ENCODE results near the gene CIRBP.

DNA sequence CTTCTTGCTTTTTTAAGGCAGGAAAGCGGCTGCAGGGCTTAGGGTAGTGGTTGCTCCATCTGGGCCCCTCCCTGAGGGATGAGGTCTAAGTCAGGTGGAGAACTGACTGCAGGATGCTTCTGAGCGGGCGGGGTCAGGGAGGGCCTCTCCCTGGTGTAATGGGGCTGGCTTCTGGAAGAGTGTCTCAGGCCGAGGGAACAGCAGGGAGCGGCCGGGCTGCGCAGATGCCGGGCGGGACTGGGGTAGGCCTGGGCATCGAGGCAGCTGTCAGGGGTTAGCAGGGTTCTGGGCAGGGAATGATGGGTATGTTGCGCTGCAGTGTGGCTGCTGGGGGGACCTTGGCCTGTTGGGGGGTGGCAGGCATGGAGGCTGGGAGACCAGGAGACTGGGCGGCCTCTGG is 8.9 kb downstream of the CIRBP start:
- TF ChIP-seq EP300 (IDR thresholded peaks at IDR 0.05; ENCODE audit: borderline replicate concordance in 1 of 2, low read depth in 1 of 2, low read length in 1 of 2) (no peak), POLR2AphosphoS5 (IDR thresholded peaks at IDR 0.05; ENCODE audit: low read depth, low read length) (no peak), RAD21 (IDR thresholded peaks at IDR 0.05; ENCODE audit: low read length) (no peak), FOXM1 (IDR thresholded peaks at IDR 0.05; ENCODE audit: low read depth) (no peak), CHD2 (IDR thresholded peaks at IDR 0.05; ENCODE audit: low read length, partially characterized antibody) (no peak), FOSL2 (IDR thresholded peaks at IDR 0.05; ENCODE audit: borderline replicate concordance, low read depth) (no peak)
- TF ChIP-seq, protein P1, sequence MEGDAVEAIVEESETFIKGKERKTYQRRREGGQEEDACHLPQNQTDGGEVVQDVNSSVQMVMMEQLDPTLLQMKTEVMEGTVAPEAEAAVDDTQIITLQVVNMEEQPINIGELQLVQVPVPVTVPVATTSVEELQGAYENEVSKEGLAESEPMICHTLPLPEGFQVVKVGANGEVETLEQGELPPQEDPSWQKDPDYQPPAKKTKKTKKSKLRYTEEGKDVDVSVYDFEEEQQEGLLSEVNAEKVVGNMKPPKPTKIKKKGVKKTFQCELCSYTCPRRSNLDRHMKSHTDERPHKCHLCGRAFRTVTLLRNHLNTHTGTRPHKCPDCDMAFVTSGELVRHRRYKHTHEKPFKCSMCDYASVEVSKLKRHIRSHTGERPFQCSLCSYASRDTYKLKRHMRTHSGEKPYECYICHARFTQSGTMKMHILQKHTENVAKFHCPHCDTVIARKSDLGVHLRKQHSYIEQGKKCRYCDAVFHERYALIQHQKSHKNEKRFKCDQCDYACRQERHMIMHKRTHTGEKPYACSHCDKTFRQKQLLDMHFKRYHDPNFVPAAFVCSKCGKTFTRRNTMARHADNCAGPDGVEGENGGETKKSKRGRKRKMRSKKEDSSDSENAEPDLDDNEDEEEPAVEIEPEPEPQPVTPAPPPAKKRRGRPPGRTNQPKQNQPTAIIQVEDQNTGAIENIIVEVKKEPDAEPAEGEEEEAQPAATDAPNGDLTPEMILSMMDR (IDR thresholded peaks at IDR 0.05), result no peak
- TF ChIP-seq, protein P2, sequence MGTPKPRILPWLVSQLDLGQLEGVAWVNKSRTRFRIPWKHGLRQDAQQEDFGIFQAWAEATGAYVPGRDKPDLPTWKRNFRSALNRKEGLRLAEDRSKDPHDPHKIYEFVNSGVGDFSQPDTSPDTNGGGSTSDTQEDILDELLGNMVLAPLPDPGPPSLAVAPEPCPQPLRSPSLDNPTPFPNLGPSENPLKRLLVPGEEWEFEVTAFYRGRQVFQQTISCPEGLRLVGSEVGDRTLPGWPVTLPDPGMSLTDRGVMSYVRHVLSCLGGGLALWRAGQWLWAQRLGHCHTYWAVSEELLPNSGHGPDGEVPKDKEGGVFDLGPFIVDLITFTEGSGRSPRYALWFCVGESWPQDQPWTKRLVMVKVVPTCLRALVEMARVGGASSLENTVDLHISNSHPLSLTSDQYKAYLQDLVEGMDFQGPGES (IDR thresholded peaks at IDR 0.05; ENCODE audit: low read depth, low read length), result no peak
- TF ChIP-seq, protein P3, sequence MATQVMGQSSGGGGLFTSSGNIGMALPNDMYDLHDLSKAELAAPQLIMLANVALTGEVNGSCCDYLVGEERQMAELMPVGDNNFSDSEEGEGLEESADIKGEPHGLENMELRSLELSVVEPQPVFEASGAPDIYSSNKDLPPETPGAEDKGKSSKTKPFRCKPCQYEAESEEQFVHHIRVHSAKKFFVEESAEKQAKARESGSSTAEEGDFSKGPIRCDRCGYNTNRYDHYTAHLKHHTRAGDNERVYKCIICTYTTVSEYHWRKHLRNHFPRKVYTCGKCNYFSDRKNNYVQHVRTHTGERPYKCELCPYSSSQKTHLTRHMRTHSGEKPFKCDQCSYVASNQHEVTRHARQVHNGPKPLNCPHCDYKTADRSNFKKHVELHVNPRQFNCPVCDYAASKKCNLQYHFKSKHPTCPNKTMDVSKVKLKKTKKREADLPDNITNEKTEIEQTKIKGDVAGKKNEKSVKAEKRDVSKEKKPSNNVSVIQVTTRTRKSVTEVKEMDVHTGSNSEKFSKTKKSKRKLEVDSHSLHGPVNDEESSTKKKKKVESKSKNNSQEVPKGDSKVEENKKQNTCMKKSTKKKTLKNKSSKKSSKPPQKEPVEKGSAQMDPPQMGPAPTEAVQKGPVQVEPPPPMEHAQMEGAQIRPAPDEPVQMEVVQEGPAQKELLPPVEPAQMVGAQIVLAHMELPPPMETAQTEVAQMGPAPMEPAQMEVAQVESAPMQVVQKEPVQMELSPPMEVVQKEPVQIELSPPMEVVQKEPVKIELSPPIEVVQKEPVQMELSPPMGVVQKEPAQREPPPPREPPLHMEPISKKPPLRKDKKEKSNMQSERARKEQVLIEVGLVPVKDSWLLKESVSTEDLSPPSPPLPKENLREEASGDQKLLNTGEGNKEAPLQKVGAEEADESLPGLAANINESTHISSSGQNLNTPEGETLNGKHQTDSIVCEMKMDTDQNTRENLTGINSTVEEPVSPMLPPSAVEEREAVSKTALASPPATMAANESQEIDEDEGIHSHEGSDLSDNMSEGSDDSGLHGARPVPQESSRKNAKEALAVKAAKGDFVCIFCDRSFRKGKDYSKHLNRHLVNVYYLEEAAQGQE (IDR thresholded peaks at IDR 0.05; ENCODE audit: low read depth, low read length), result no peak
- TF ChIP-seq, protein P4, sequence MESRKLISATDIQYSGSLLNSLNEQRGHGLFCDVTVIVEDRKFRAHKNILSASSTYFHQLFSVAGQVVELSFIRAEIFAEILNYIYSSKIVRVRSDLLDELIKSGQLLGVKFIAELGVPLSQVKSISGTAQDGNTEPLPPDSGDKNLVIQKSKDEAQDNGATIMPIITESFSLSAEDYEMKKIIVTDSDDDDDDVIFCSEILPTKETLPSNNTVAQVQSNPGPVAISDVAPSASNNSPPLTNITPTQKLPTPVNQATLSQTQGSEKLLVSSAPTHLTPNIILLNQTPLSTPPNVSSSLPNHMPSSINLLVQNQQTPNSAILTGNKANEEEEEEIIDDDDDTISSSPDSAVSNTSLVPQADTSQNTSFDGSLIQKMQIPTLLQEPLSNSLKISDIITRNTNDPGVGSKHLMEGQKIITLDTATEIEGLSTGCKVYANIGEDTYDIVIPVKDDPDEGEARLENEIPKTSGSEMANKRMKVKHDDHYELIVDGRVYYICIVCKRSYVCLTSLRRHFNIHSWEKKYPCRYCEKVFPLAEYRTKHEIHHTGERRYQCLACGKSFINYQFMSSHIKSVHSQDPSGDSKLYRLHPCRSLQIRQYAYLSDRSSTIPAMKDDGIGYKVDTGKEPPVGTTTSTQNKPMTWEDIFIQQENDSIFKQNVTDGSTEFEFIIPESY (IDR thresholded peaks at IDR 0.05; ENCODE audit: borderline replicate concordance, low read depth), result no peak
- TF ChIP-seq, protein P5, sequence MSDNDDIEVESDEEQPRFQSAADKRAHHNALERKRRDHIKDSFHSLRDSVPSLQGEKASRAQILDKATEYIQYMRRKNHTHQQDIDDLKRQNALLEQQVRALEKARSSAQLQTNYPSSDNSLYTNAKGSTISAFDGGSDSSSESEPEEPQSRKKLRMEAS (IDR thresholded peaks at IDR 0.05; ENCODE audit: low read depth), result no peak
